Measurements from ENCODE around the gene CASK. TPM values are rescaled to one million over a fixed set of nuclear protein-coding genes. Genes with fewer than 3 reads are reported as not detected.

Gene CASK
- total RNA-seq, 1 donor from 2014 or later = 43.0 TPM

DNA sequence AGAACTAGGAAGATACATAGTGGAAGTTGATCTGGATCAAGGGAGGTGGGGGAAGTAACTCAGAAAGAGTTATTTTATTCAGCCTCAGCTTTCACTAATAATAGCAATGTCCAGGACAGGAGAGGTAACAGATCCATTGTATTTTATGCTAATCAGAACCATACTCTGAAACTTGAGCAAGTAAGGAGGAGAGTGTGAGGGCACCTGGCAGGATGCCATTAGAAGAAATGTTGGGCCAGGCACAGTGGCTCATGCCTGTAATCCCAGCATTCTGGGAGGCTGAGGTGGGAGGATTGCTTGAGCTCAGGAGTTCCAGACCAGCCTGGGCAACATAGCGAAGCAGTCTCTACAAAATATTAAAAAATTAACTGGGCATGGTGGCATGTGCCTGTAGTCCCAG, 218.3 kb downstream of the CASK start:
- TF ChIP-seq, protein P1, sequence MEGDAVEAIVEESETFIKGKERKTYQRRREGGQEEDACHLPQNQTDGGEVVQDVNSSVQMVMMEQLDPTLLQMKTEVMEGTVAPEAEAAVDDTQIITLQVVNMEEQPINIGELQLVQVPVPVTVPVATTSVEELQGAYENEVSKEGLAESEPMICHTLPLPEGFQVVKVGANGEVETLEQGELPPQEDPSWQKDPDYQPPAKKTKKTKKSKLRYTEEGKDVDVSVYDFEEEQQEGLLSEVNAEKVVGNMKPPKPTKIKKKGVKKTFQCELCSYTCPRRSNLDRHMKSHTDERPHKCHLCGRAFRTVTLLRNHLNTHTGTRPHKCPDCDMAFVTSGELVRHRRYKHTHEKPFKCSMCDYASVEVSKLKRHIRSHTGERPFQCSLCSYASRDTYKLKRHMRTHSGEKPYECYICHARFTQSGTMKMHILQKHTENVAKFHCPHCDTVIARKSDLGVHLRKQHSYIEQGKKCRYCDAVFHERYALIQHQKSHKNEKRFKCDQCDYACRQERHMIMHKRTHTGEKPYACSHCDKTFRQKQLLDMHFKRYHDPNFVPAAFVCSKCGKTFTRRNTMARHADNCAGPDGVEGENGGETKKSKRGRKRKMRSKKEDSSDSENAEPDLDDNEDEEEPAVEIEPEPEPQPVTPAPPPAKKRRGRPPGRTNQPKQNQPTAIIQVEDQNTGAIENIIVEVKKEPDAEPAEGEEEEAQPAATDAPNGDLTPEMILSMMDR (IDR thresholded peaks at IDR 0.05) = no peak
- Mint-ChIP-seq H3K4me1 (ENCODE audit: unreplicated experiment) (peaks cover 5% of the 10 kb centered on the region), H3K27ac (ENCODE audit: unreplicated experiment) (no peak overlapping the region), H3K36me3 (ENCODE audit: unreplicated experiment) (no peaks in the 10 kb centered on the region), H3K27me3 (ENCODE audit: unreplicated experiment) (no peaks in the 10 kb centered on the region), H3K9me3 (ENCODE audit: unreplicated experiment) (peaks cover 5% of the 10 kb centered on the region), H3K4me3 (ENCODE audit: unreplicated experiment) (no peak overlapping the region)
- no peak for DNase-seq (ENCODE audit: extremely low spot score, unreplicated experiment)

DNA sequence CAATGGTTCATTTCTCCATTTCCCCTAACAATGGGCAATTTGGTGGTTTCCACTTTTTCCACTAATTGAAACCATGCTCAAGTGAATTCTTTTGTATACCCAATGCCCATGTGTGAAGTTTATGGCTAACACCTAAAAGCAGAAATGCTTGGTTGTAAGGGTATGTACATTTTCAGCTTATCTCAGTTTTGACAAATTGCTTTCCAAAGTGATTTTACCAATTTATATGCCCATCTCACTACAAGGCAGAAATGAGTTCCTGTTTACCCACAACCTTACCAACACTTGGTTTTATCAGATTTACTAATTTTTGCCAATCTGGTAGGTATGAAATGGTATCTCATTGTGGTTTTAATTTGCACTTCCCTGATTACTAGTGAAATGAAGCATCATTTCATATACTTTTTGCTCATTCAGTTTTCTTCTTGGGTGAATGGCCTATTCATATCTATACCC, 219.8 kb downstream of the CASK start:
- peaks cover 5% of the 10 kb centered on the region for H3K4me1 Mint-ChIP-seq (ENCODE audit: unreplicated experiment)
- no peaks in the 10 kb centered on the region for H3K36me3 Mint-ChIP-seq (ENCODE audit: unreplicated experiment)

DNA sequence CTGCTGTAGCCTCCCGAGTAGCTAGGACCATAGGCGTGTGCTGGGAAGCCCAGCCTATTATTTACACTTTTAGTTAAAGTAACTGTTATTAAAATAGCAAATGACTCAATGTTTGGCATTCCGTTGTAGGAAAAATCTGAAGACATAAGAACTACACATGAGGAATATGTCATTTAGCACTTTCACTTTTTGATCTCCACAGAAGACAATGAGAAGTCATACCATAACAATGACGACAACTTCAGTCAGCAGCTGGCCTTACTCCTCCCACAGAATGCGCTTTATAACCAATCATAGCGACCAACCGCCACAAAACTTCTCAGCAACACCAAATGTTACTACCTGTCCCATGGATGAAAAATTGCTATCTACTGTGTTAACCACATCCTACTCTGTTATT, 227.9 kb downstream of the CASK start:
- no peak overlapping the region for H3K4me3 Mint-ChIP-seq (ENCODE audit: unreplicated experiment)
- peaks cover 3% of the 10 kb centered on the region for H3K9me3 Mint-ChIP-seq (ENCODE audit: unreplicated experiment)
- no peak for DNase-seq (ENCODE audit: extremely low spot score, unreplicated experiment)
- H3K4me1 Mint-ChIP-seq (ENCODE audit: unreplicated experiment) = peaks cover 12% of the 10 kb centered on the region
- H3K36me3 Mint-ChIP-seq (ENCODE audit: unreplicated experiment) = no peaks in the 10 kb centered on the region
- no peaks in the 10 kb centered on the region for H3K27me3 Mint-ChIP-seq (ENCODE audit: unreplicated experiment)
- TF ChIP-seq, protein P1 (IDR thresholded peaks at IDR 0.05) = no peak
- no peak overlapping the region for H3K27ac Mint-ChIP-seq (ENCODE audit: unreplicated experiment)

More for the DNA sequence above, 219.8 kb downstream of the CASK start:
- DNase-seq (ENCODE audit: extremely low spot score, unreplicated experiment) = no peak
- Mint-ChIP-seq H3K4me3 (ENCODE audit: unreplicated experiment) (no peak overlapping the region), H3K27ac (ENCODE audit: unreplicated experiment) (no peak overlapping the region), H3K9me3 (ENCODE audit: unreplicated experiment) (peaks cover 5% of the 10 kb centered on the region), H3K27me3 (ENCODE audit: unreplicated experiment) (no peaks in the 10 kb centered on the region)
- TF ChIP-seq, protein P1 (IDR thresholded peaks at IDR 0.05) = no peak

DNA sequence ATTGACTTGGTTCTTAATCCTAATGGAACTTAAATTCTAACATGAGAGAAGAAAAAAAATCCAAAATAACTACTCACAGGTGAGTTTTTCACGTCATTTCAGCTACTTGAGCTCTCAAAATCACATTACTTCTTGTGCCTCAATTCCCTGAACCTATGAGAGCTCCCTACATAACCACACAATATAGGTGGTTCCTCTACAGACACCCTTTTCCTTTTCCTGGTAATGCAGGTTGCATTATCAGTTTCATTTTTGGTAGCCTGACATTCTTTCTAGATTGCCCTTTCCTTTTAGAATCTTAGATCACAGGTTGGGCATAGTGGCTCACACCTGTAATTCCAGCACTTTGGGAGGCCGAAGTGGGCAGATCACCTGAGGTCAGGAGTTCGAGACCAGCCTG, 230.3 kb downstream of the CASK start:
- TF ChIP-seq, protein P1 (IDR thresholded peaks at IDR 0.05) = no peak
- Mint-ChIP-seq H3K36me3 (ENCODE audit: unreplicated experiment) (no peaks in the 10 kb centered on the region), H3K4me1 (ENCODE audit: unreplicated experiment) (peaks cover 12% of the 10 kb centered on the region), H3K27me3 (ENCODE audit: unreplicated experiment) (no peaks in the 10 kb centered on the region), H3K27ac (ENCODE audit: unreplicated experiment) (no peak overlapping the region), H3K9me3 (ENCODE audit: unreplicated experiment) (no peaks in the 10 kb centered on the region), H3K4me3 (ENCODE audit: unreplicated experiment) (no peak overlapping the region)
- no peak for DNase-seq (ENCODE audit: extremely low spot score, unreplicated experiment)

DNA sequence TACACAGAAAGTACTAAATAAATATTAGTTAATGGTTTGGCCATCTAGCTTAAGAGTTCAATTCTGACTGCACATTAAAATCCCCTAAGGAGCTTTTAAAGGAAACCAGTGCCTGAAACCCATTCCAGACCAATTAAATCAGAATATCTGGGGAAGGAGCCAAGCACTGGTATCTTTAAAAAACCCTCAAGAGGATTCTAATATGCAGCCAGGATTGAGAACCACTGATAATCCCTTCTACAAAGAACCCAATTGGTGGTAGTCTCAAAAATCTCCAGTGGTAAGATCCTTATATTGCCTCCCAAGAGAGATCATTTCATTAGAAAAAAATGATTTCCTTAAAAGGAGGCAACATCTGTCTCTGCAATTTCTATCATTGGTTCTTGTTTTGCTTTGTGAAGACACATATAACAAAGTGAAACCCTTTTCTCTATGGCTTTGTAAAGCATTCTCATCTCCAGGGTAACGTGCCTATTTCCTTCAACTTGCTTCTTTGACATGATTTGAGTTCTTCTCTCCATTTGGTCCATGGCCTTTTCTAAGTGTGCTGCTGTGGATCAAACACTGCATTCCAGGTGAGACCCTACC, 231.1 kb downstream of the CASK start:
- H3K36me3 Mint-ChIP-seq (ENCODE audit: unreplicated experiment) = no peaks in the 10 kb centered on the region
- no peak overlapping the region for H3K4me3 Mint-ChIP-seq (ENCODE audit: unreplicated experiment)
- TF ChIP-seq, protein P1 (IDR thresholded peaks at IDR 0.05) = no peak
- peak overlapping the region; percentile 52 for H3K27ac Mint-ChIP-seq (ENCODE audit: unreplicated experiment)
- no peaks in the 10 kb centered on the region for H3K27me3 Mint-ChIP-seq (ENCODE audit: unreplicated experiment)
- H3K4me1 Mint-ChIP-seq (ENCODE audit: unreplicated experiment) = peaks cover 12% of the 10 kb centered on the region
- no peak for DNase-seq (ENCODE audit: extremely low spot score, unreplicated experiment)
- no peaks in the 10 kb centered on the region for H3K9me3 Mint-ChIP-seq (ENCODE audit: unreplicated experiment)
